HepG2 (cell line): ENCODE data around the gene PCBP4. TPM values are rescaled to one million over a fixed set of nuclear protein-coding genes. Genes with fewer than 3 reads are reported as not detected.

Experiments used
- ATAC-seq: fragments of 200-7000 bp; cut with Tn5 transposase; 3 replicates; pipeline ENCODE4 v1.9.1; 2020; ENCODE audit warnings: mild to moderate bottlenecking, moderate library complexity
- BruUV-seq: library from RNA; stranded (reverse); fragments of 400-500 nt; replicated peaks from 2 replicates; lab custom pipeline; 2021; lab: Mats Ljungman, UMichigan
- CTCF ChIA-PET: fragments of 300-600 bp; formaldehyde crosslinking; extraction: SDS; loops from one replicate; lab custom pipeline; 2021; ENCODE audit warnings: low total read pairs, inconsistent platforms, low intra/inter-chr PET ratio; lab: Yijun Ruan, JAX
- POLR2A ChIA-PET: fragments of 350-600 bp; sonication (Branson Sonifier 250); formaldehyde crosslinking; loops from one replicate; lab custom pipeline; 2020; ENCODE audit warnings: antibody characterized with exemption, inconsistent platforms; lab: Yijun Ruan, JAX
- DNase-seq: peaks from one replicate; pipeline ENCODE4 v3.0.0-alpha.2; 2015; ENCODE audit warnings: low spot score
- FAIRE-seq: peaks from 3 replicates; lab custom pipeline; 2011; peaks lifted over from hg19 to GRCh38; lab: Jason Lieb, UNC
- H2AFZ ChIP-seq: one replicate; pipeline ENCODE4 v1.6.1; 2011; ENCODE audit warnings: low read length, inconsistent platforms
- H3K27ac ChIP-seq: fragments of 300-600 bp; 3 replicates; pipeline ENCODE4 v1.8.0; 2011; ENCODE audit warnings: mixed run types, mild to moderate bottlenecking, mixed read lengths, low read length, inconsistent platforms; ENCODE audit not compliant: insufficient read depth; ENCODE audit errors: extremely low read length
- H3K27me3 ChIP-seq, 2 experiments: fragments of 200-600 bp in 1 of 2; 2 replicates in 1 of 2; 3 replicates in 1 of 2; pipeline versions ENCODE4 v1.6.0 to v1.8.0; 2011; ENCODE audit warnings: low read length in 2 of 2, mild to moderate bottlenecking in 2 of 2, moderate library complexity in 2 of 2, inconsistent platforms in 1 of 2; ENCODE audit not compliant: insufficient read depth in 2 of 2, control insufficient read depth in 1 of 2
- H3K36me3 ChIP-seq, 2 experiments: fragments of 200-600 bp in 1 of 2; replicated peaks in 1 of 2; 2 replicates in 1 of 2; 3 replicates in 1 of 2; pipeline versions ENCODE4 v1.5.1 to v1.8.0; 2011; ENCODE audit warnings: low read length in 2 of 2, inconsistent platforms in 1 of 2; ENCODE audit not compliant: insufficient read depth in 2 of 2, control insufficient read depth in 1 of 2
- H3K4me1 ChIP-seq: 2 replicates; pipeline ENCODE4 v1.5.1; 2012; ENCODE audit warnings: low read length, inconsistent platforms; ENCODE audit not compliant: insufficient read depth
- H3K4me2 ChIP-seq: 2 replicates; pipeline ENCODE4 v1.6.0; 2011; ENCODE audit warnings: low read depth, low read length, inconsistent platforms
- H3K4me3 ChIP-seq, 3 experiments: fragments of 200-600 bp in 1 of 3; sonication (generic), shearing (Covaris generic) in 1 of 3; replicated peaks in 1 of 3; 2 replicates each; pipeline ENCODE4 v1.5.1; 2011 to 2016; ENCODE audit warnings: low read length in 3 of 3, inconsistent platforms in 2 of 3, low read depth in 2 of 3, mild to moderate bottlenecking in 2 of 3, control low read depth in 1 of 3, mixed read lengths in 1 of 3; ENCODE audit not compliant: insufficient read depth in 1 of 3
- H3K79me2 ChIP-seq: one replicate; pipeline ENCODE4 v1.6.1; 2011; ENCODE audit warnings: low read length, inconsistent platforms; ENCODE audit not compliant: insufficient read depth
- H3K9ac ChIP-seq: 2 replicates; pipeline ENCODE4 v1.6.0; 2011; ENCODE audit warnings: mild to moderate bottlenecking, low read depth, low read length, inconsistent platforms; ENCODE audit not compliant: insufficient read depth
- H3K9me3 ChIP-seq: 2 replicates; pipeline ENCODE4 v1.5.1; 2012; ENCODE audit warnings: mild to moderate bottlenecking, low read length
- H4K20me1 ChIP-seq: 2 replicates; pipeline ENCODE4 v1.6.0; 2011; ENCODE audit warnings: inconsistent platforms, mild to moderate bottlenecking, low read length, moderate library complexity; ENCODE audit not compliant: insufficient read depth
- CEBPG ChIP-seq: IDR thresholded peaks from 2 replicates; pipeline ENCODE4 v1.6.1; 2016
- DNMT1 ChIP-seq: sonication (generic); formaldehyde crosslinking; IDR thresholded peaks from 2 replicates; pipeline ENCODE4 v1.5.1; 2020; ENCODE audit warnings: mild to moderate bottlenecking, missing genetic modification reagents
- MAX ChIP-seq: IDR thresholded peaks from 2 replicates; pipeline ENCODE4 v1.6.1; 2012; ENCODE audit warnings: inconsistent platforms
- MYC ChIP-seq: sonication (generic); formaldehyde crosslinking; IDR thresholded peaks from 2 replicates; pipeline ENCODE4 v1.9.0; 2021; ENCODE audit warnings: missing genetic modification reagents, borderline replicate concordance
- PATZ1 ChIP-seq: sonication (generic); formaldehyde crosslinking; IDR thresholded peaks from 2 replicates; pipeline ENCODE4 v1.4.0; 2020; ENCODE audit warnings: missing genetic modification reagents
- PAXIP1 ChIP-seq: sonication (generic); formaldehyde crosslinking; conservative IDR thresholded peaks from 2 replicates; pipeline ENCODE4 v1.4.0; 2020; ENCODE audit warnings: mild to moderate bottlenecking, missing genetic modification reagents, moderate library complexity
- PHF8 ChIP-seq: sonication (generic); formaldehyde crosslinking; IDR thresholded peaks from 2 replicates; pipeline ENCODE4 v1.5.0; 2020; ENCODE audit warnings: missing genetic modification reagents
- POLR2AphosphoS5 ChIP-seq: IDR thresholded peaks from 2 replicates; pipeline ENCODE4 v1.6.1; 2012; ENCODE audit warnings: low read depth, low read length
- RNF219 ChIP-seq: sonication (generic); formaldehyde crosslinking; IDR thresholded peaks from 2 replicates; pipeline ENCODE4 v1.5.0; 2020; ENCODE audit warnings: mild to moderate bottlenecking, missing genetic modification reagents
- THAP9 ChIP-seq: sonication (generic); formaldehyde crosslinking; IDR thresholded peaks from 2 replicates; pipeline ENCODE4; 2020; ENCODE audit warnings: missing genetic modification reagents, mild to moderate bottlenecking, borderline replicate concordance
- ZBTB7B ChIP-seq: sonication (generic); formaldehyde crosslinking; IDR thresholded peaks from 2 replicates; pipeline ENCODE4 v1.4.0; 2020; ENCODE audit warnings: missing genetic modification reagents
- WGBS: methylation state at CpG from one replicate; pipeline ENCODE4 v1.1.6; 2017; ENCODE audit warnings: low lambda C conversion rate; 5-methylcytosine and 5-hydroxymethylcytosine counted together
- in situ Hi-C: cut with HindIII; loops from 2 replicates; pipeline ENCODE4 v1.10.0; 2017; ENCODE audit warnings: low pct_unique_long_range_greater_than_20kb; ENCODE audit not compliant: extremely low pct_ligation_motif_present
- intact Hi-C: fragments of 100-400 bp; cut with micrococcal nuclease; formaldehyde crosslinking; loops from one replicate; pipeline ENCODE4 v1.10.0; 2022; ENCODE audit not compliant: unreplicated experiment
- polyA plus RNA-seq, 8 experiments: library from polyadenylated mRNA; depleted of rRNA in 3 of 8; stranded (reverse) in 7 of 8; unstranded in 1 of 8; fragments of >200 nt; fragmentation: Illumina TruSeq in 4 of 8; extraction: Trizol in 4 of 8; gene quantifications; 2 replicates each; pipeline versions ENCODE4 v1.2.1 to v1.2.3, GENCODE V29; 2011 to 2016; ENCODE audit warnings: low read depth in 4 of 8, missing spikeins in 1 of 8, mixed read lengths in 1 of 8; ENCODE audit not compliant: insufficient read depth in 1 of 8
- total RNA-seq, 5 experiments: library from RNA; depleted of rRNA; stranded (reverse); fragments of >200 nt; fragmentation: Illumina TruSeq; extraction: Trizol; gene quantifications; 2 replicates each; pipeline ENCODE4 v1.2.3, GENCODE V29; 2016; ENCODE audit warnings: low read depth in 1 of 5

PCBP4 gene
- total and polyA plus RNA-seq, 2 of the 13 experiments (the other 11 are each of a cell fraction or from before 2014, with no cell fraction given) = 36.8 to 51.3 TPM

- 61% methylated on average over 7 of the region's 12 CpGs for WGBS
- peak overlapping the region; percentile 98 for H3K4me2 ChIP-seq
- FAIRE-seq = no peak
- TF ChIP-seq MAX (peak; percentile 13; the same call in 1 of the 2 replicates), CEBPG (CRISPR knock-in tag) (no peak), PAXIP1 (CRISPR knock-in tag) (peak; percentile 43), THAP9 (no peak), POLR2AphosphoS5 (0 out of 2 replicates have a peak, but pooled peaks have one; percentile 6), PHF8 (CRISPR knock-in tag) (no peak), PATZ1 (CRISPR knock-in tag) (peak; percentile 63), ZBTB7B (CRISPR knock-in tag) (0 out of 2 replicates have a peak, but pooled peaks have one; percentile 47), DNMT1 (CRISPR knock-in tag) (no peak), RNF219 (CRISPR knock-in tag) (no peak), MYC (CRISPR knock-in tag) (peak; percentile 43; the same call in 1 of the 2 replicates)
These were observed 19.0 kb upstream of the PCBP4 start for GRCh38 chr3:51986010-51986947.

More at GRCh38 chr3:51986010-51986947, 19.0 kb upstream of the PCBP4 start:
- in situ Hi-C loops = no loop called here
- CTCF ChIA-PET = no interaction called here
- H3K9me3 ChIP-seq = no peaks in the 10 kb centered on the region
- intact Hi-C loops = no loop called here
- H3K27me3 ChIP-seq = no peaks in the 10 kb centered on the region
- peaks cover 17% of the 10 kb centered on the region for H3K79me2 ChIP-seq
- H3K4me1 ChIP-seq = peaks cover 45% of the 10 kb centered on the region
- no peaks in the 10 kb centered on the region for H4K20me1 ChIP-seq
- peak overlapping the region; percentile 19 for H3K27ac ChIP-seq
- no peak for ATAC-seq
- DNase-seq = no peak
- BruUV-seq = no TSS peak
- H3K4me3 ChIP-seq = peak overlapping the region in 1 of 3 experiments; percentile 10; a peak in 1 of 6 replicates
- peaks cover 0 to 1% of the 10 kb centered on the region in 2 experiments; a peak in 1 of 5 replicates for H3K36me3 ChIP-seq
- POLR2A ChIA-PET = interaction anchor here (1.3 to 4.4 kb wide), 4 partner anchors 10 to 45 kb away, joined by 5 to 114 read pairs (median 12); partner anchors contain the start of genes ABHD14A, ABHD14B, PARP3 and RPL29
- no peak overlapping the region for H2AFZ ChIP-seq
- H3K9ac ChIP-seq = 0 out of 2 replicates have a peak overlapping the region, but pooled peaks have one; percentile 10
